HCT116 (cell line): ENCODE results near the gene KLHL10.

Experiments used
- ATF3 ChIP-seq: IDR thresholded peaks from 2 replicates; pipeline ENCODE4 v1.6.1; 2012
- EZH2 ChIP-seq: fragments of 200-600 bp; sonication (generic); IDR thresholded peaks from 2 replicates; pipeline ENCODE4 v1.6.1; 2017; ENCODE audit warnings: antibody characterized with exemption, mixed run types
- JUND ChIP-seq: IDR thresholded peaks from 2 replicates; pipeline ENCODE4 v1.6.1; 2012
- POLR2A ChIP-seq: IDR thresholded peaks from 2 replicates; pipeline ENCODE4 v1.7.0; 2011; ENCODE audit warnings: borderline replicate concordance; ENCODE audit not compliant: insufficient read depth, insufficient read length; ENCODE audit errors: extremely low read depth
- POLR2AphosphoS5 ChIP-seq: IDR thresholded peaks from 2 replicates; pipeline ENCODE4 v1.6.1; 2011; ENCODE audit warnings: mild to moderate bottlenecking, low read depth, low read length, moderate library complexity
- TF ChIP-seq, protein P1 (sequence below), 3 experiments: fragments of 200-600 bp in 1 of 3; sonication (generic) in 1 of 3; IDR thresholded peaks in 2 of 3; conservative IDR thresholded peaks in 1 of 3; 2 replicates each; pipeline ENCODE4 v1.5.1; 2012 to 2017; ENCODE audit warnings: low read depth in 2 of 3, low read length in 2 of 3, antibody characterized with exemption in 1 of 3, borderline replicate concordance in 1 of 3, control low read depth in 1 of 3, mild to moderate bottlenecking in 1 of 3, mixed read lengths in 1 of 3, mixed run types in 1 of 3, moderate library complexity in 1 of 3; ENCODE audit not compliant: insufficient read depth in 1 of 3

- TF ChIP-seq POLR2A (no peak), ATF3 (no peak), POLR2AphosphoS5 (no peak), EZH2 (no peak), JUND (no peak)
- TF ChIP-seq, protein P1, sequence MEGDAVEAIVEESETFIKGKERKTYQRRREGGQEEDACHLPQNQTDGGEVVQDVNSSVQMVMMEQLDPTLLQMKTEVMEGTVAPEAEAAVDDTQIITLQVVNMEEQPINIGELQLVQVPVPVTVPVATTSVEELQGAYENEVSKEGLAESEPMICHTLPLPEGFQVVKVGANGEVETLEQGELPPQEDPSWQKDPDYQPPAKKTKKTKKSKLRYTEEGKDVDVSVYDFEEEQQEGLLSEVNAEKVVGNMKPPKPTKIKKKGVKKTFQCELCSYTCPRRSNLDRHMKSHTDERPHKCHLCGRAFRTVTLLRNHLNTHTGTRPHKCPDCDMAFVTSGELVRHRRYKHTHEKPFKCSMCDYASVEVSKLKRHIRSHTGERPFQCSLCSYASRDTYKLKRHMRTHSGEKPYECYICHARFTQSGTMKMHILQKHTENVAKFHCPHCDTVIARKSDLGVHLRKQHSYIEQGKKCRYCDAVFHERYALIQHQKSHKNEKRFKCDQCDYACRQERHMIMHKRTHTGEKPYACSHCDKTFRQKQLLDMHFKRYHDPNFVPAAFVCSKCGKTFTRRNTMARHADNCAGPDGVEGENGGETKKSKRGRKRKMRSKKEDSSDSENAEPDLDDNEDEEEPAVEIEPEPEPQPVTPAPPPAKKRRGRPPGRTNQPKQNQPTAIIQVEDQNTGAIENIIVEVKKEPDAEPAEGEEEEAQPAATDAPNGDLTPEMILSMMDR (IDR thresholded peaks at IDR 0.05 in 2 of 3, conservative IDR thresholded peaks at IDR 0.05 in 1 of 3; ENCODE audit: borderline replicate concordance in 1 of 3, insufficient read depth in 1 of 3, low read depth in 2 of 3, low read length in 2 of 3), result no peak
Measured at GRCh38 chr17:41836550-41837196, 952 bp upstream of the KLHL10 start.
